Occipital lobe (tissue), 2 donors: Measurements from ENCODE around the gene FAM184B. TPM values are rescaled to one million over a fixed set of nuclear protein-coding genes. Genes with fewer than 3 reads are reported as not detected.

Experiments
- DNase-seq: peaks from one replicate; lab custom pipeline; 2025; lab: John Stamatoyannopoulos, UW
- total RNA-seq: library from RNA; depleted of rRNA; stranded (reverse); fragments of >200 nt; gene quantifications from one replicate; pipeline ENCODE4 v1.2.3, GENCODE V29; 2014

Gene FAM184B
- total RNA-seq, 1 donor from 2014 or later: 3.6 TPM

DNA sequence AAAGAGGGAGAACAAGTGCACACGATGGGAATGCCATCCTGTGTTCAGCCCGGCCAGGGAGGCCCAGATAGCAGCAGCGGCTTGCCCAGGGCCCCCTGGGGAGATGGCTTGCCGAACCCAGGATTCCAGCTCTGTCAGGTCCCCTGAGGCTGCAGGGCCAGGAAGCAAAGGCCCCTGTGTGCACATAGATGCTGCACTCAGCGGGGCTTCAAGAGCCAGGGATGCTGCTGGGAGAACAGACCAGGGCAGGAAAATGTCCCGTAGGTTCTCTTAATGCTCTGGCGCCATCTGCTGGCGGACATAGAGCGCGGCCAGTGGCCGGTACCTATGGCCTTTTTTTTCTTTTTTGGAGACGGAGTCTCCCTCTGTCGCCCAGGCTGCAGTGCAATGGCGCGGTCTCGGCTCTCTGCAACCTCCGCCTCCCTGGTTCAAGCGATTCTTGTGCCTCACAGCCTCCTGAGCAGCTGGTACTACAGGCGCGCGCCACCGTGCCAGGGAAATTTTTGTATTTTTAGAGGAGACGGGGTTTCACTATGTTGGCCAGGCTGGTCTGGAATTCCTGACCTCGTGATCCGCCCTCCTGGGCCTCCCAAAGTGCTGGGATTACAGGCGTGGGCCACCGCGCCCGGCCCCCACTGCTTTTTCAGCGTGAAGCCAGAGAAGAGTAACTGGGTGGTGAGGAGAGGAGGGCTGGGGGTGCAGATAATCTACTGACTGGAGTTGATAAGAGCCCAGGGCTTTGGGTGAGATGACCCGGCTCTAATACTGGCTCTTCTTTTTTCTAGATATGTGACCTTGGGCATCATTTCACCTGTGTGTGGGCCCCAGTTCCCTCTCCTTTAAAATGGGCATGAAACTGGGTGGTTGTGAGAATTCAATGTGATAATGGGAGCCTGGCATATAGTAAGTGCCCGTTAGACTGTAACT is 144.5 kb downstream of the FAM184B start:
- DNase-seq: peak; percentile 64

DNA sequence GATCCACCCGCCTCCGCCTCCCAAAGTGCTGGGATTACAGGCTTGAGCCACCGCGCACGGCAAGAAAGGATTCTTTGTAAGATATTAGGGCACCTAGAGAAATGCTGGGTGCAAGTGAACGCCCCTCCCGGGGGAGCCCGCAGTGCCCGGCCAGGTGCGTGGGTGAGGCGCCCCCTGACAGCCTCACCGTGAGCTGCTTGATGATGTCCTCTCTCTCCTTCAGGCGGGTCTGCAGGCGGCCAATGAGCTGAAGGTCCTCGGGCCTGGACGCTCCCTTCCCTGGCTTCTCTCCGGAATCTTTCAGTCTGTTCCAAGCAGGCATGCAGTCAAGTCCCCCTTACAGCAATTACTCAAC is 145.1 kb downstream of the FAM184B start:
- no peak for DNase-seq

GRCh38 chr4:17635056-17635455 is 146.4 kb downstream of the FAM184B start:
- DNase-seq: no peak

DNA sequence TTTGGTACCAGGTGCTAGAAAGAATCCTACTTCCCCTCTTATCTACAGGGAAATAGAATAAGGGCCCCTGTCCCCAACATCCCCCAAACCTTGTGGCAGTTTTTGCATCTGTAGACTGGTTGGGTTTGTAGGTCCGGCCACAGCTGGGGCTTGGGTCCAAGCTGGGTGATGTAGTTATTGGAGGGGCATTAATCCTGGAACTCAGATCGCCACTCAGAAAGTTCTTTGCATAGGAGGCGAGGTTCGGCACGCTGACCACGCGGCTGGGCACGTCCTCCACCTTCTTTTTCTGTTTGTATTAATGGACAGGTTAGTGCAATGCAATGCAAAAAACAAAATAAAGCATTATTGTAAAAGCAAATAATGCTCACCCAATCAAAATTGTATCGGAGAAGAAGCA is 147.8 kb downstream of the FAM184B start:
- DNase-seq: no peak

DNA sequence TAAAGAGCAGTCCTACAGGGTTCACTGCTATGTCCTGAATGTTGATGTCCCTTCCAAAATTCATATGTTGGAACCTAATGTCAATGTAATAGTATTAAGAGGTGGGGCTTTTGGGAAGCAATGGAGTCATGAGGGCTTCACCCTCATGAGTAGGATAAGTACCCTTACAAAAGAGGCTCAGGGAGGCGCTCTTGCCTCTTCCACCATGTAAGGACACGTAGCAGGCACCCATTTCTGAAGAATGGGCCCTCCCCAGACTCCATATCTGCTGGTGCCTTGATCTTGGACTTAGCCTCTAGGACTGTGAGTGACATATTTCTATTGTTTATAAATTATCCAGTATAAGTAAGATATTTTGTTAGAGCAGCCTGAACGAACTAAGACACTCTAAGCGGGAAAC is 151.2 kb downstream of the FAM184B start:
- no peak for DNase-seq

- DNase-seq: no peak
Measured at GRCh38 chr4:17624821-17625220, 156.6 kb downstream of the FAM184B start.

- DNase-seq: no peak
Measured at GRCh38 chr4:17623451-17624001, 157.9 kb downstream of the FAM184B start.

DNA sequence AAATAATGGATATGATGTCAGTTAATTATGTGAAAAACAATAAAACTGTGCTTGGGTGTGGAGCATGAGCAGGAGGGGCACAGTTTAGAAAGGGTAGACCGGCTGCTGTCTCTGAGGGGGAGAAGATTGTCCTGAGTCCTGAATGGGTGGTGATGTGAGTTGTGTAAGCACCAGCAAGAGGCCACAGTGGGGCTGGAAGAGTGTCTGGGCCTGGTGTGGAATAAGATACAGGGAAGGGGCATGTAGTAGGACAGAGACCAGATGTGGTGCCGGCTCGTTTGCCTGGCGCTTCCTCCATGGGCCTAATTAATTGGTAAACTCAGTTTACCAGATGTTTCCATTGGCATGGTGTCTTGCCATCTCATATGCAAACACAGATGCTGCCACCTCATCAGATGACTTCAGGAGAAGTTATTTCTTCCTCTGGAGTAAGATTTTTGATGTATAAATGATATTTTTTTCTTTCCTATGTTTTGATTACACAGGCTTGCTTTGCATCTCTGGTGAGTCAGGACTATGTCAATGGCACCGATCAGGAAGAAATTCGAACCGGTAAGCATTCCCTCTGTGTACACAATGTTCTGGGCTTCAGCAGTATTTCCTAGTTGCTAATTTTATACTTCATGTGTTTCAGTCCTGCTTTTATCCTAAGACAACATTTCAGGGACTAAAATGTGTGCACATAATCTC is 161.9 kb downstream of the FAM184B start:
- DNase-seq: no peak

GRCh38 chr4:17618926-17619325 is 162.5 kb downstream of the FAM184B start:
- no peak for DNase-seq

DNA sequence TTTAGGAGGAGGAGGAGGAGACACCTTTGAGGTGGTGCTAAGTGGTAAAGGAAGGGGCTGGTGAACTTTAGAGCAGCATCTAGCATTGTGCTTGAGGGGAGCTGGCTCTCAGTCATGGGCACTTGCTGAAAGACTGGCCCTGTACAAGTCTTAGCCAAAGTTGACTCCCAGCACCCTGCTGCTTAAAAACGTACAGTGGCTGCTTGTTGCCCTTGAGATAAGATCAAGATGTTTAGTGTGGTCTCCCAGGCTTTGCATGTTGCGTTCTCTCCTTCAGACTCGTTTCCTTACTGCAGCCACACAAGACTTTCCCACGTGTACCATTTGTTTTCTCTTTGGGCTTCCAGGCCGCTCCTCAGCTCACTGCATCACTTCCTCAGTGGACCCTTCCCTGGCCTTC is 165.1 kb downstream of the FAM184B start:
- DNase-seq: no peak

DNA sequence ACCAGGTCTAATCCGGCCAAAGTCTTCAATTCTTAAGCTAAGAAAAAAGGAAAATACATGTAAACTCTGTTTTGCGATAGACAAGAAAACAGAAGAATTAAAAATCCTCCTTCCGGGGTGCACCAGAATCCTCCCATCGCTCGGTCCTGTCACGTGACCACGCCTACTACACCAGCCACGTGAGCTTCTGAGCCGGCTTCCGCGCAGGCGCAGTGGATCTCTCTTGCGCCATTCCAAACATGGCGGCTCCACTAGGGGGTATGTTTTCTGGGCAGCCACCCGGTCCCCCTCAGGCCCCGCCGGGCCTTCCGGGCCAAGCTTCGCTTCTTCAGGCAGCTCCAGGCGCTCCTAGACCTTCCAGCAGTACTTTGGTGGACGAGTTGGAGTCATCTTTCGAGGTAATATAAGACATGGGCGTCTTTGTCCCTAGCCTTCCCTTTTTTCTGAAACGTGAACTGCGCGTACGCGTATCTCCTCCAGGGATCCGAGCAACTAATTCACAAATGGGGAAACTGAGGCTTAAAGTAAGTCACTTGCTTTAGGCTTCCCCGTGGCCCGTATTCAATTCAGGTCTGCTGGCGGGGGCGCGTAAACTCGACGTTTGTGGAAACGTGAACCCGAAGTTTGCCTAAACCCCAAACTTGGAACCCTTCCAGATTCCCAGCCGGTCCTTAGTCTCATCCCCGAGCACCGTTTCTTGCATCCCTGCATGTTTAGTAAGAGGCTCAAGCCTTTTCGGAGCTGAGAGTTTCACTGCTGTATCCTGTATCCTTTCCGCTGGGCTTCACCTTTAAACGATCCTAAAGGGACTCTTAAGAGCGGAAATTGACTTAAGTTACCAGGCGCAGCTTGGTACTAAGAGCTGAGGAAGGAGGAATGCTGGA is 166.8 kb downstream of the FAM184B start, which contains the start of gene MED28:
TSS of gene MED28 (plus strand) at position 226 of the 884 bp plus-strand sequence. CDS start at position 240, 14 bp downstream.
- peak; percentile 78 for DNase-seq

- no peak for DNase-seq
Measured at GRCh38 chr4:17613761-17614415, 167.5 kb downstream of the FAM184B start.

- no peak for DNase-seq
Measured at GRCh38 chr4:17605236-17605635, 176.2 kb downstream of the FAM184B start.

DNA sequence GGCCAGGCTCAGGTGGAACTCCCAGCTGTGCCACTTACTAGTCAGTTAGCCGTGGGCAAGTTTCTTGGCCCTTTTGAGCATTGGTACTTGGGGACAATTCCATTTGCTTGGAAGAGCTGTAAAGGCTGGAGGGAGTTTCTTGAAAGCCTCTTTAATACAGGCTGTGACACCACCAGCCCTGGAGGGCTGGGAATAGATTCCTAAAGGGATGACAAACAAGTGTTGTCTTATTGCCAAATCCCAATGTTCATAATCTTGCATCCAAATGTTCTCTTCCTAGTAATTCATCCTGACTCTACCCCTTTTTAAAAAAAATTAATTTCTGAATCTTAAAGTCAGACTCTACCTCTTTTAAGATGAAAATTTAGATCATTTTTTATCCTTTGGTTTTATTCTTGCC is 181.6 kb downstream of the FAM184B start:
- no peak for DNase-seq

DNA sequence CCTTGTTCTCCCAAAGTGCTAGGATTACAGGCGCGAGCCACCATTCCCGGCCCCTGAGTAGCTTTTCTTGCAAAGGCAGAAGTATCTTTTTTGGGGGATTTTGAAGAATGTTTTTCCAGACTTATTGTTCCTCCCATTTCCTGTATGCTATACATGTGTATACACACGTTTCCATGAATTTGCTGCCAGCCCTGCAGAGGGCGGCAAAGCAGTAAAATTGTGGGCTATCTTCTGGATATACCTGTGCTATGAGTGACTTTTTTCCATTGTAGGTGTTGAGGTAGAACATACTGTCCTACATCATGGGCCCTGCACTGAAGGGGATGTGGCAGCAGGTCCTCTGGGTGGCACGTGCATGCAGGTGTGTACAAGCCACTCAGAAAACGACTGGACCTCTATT is 183.9 kb downstream of the FAM184B start:
- DNase-seq: no peak

DNA sequence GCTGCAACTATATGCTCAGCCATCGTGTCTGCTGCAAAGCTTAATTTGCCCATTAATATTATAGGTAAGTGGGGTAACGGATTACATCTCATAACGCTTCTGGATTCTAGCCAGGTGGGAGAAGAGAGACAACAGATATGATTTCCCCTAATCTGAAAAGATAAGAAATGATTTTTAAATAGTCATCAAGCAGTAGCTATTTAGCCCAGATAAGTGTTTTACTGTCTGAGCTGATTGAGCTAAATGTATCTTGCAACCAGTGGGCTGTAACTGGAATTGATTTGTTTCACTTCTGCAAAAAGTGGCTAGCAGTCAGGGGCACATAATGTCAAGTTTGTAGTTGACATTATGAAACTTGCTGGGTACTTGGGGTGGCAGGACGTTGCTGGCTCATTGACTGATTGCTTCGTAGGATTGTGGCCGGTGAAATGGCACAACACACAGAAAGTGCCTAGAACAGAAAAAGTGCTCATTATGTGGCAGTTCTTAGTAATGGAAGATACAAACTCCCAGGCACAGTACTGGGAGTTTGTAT is 185.9 kb downstream of the FAM184B start:
- no peak for DNase-seq

DNA sequence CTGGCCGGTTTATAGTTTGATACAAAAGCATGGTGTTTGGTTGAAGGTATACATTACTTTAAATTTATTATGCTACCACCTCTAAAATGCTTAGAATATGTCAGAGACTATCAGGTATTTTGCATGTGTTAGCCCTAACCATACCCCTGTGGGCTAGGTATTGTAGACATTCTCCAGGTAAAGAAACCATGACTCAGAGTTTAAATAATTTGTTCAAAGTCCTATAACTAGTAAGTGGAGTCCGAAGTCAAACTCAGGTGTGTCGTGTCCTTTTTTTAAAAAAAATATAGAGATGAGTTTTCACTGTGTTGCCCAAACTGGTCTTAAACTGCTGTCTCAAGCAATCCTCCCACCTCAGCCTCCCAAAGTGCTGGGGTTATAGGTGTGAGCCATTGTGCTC is 192.1 kb downstream of the FAM184B start:
- no peak for DNase-seq

DNA sequence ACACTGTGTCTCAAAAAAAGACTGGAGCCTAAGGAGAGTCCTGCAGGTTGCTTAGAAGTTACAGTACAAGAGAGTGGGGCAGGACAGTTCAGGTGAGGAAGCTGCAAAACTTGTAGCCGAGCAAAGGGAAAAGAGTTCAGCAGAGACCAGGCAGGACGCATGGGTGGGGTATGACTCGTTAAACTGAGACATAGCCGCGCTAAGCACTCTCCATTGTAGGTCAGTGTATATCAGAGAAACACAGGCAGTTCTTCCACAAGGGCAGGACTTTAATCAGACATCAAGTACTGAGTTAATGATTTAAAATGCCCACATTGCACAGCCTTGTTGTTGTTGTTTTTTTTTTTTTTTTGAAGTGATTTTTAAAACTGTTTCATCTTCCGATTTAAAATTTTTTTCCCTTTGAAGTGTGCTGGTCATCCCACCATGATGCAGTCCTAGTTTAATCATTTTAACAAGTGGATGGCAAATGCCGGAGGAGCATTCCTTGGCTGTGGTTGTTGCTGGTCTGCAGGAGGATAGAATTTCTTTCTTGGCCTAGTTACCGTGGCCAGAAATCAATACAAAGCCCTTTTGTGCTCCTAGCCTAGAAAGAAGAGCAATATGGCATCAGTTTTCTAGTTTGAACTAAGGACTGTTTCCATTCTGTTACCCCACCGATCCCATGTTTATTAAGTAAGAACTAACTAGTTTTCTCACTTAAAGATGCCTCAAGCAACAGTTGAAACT is 194.2 kb downstream of the FAM184B start:
- no peak for DNase-seq

- DNase-seq: no peak
Measured at GRCh38 chr4:17584521-17585213, 196.8 kb downstream of the FAM184B start.
